HG03342 (cell line): ENCODE measurements around the gene BAZ1B.
"Not testable (repeated sequence)": the region's sequence is repeated elsewhere in the genome, so short reads cannot be mapped to it uniquely, and the experiment has no call there.

ENCODE experiments used
- ATAC-seq: cut with Tn5 transposase; IDR thresholded peaks from one replicate; pipeline ENCODE4 v1.9.1; 2021; ENCODE audit warnings: mild to moderate bottlenecking, moderate library complexity; ENCODE audit not compliant: unreplicated experiment

BAZ1B gene

GRCh38 chr7:73544678-73545077 lies 22.6 kb upstream of the BAZ1B start:
- ATAC-seq = no peak

GRCh38 chr7:73541722-73542121 lies 19.6 kb upstream of the BAZ1B start:
- no peak for ATAC-seq

- ATAC-seq = no peak
Observed at GRCh38 chr7:73539709-73540108, 17.6 kb upstream of the BAZ1B start.

- not testable (repeated sequence) for ATAC-seq
Observed at GRCh38 chr7:73538510-73538909, 16.4 kb upstream of the BAZ1B start.

- ATAC-seq = no peak
Observed at GRCh38 chr7:73537051-73537450, 15.0 kb upstream of the BAZ1B start.

- no peak for ATAC-seq
Observed at GRCh38 chr7:73536479-73536878, 14.4 kb upstream of the BAZ1B start.

GRCh38 chr7:73535918-73536317 lies 13.8 kb upstream of the BAZ1B start:
- not testable (repeated sequence) for ATAC-seq

- no peak for ATAC-seq
Observed at GRCh38 chr7:73533742-73534141, 11.6 kb upstream of the BAZ1B start.

GRCh38 chr7:73532224-73532623 lies 10.1 kb upstream of the BAZ1B start:
- ATAC-seq = no peak

GRCh38 chr7:73530800-73531199 lies 8.7 kb upstream of the BAZ1B start:
- no peak for ATAC-seq

GRCh38 chr7:73526896-73527821 lies 5.1 kb upstream of the BAZ1B start:
- no peak for ATAC-seq

- ATAC-seq = not testable (repeated sequence)
Observed at GRCh38 chr7:73526158-73526494, 4.0 kb upstream of the BAZ1B start.

- peak; percentile 41 for ATAC-seq
Observed at GRCh38 chr7:73521636-73522104, 423 bp downstream of the BAZ1B start.

GRCh38 chr7:73520673-73521635 lies 1.1 kb downstream of the BAZ1B start:
- ATAC-seq = no peak

GRCh38 chr7:73519867-73520672 lies 2.0 kb downstream of the BAZ1B start:
- ATAC-seq = no peak

- ATAC-seq = no peak
Observed at GRCh38 chr7:73518470-73518869, 3.6 kb downstream of the BAZ1B start.

GRCh38 chr7:73517241-73517995 lies 4.7 kb downstream of the BAZ1B start:
- ATAC-seq = no peak

GRCh38 chr7:73515178-73515577 lies 6.9 kb downstream of the BAZ1B start:
- no peak for ATAC-seq

GRCh38 chr7:73512018-73512780 lies 9.9 kb downstream of the BAZ1B start:
- ATAC-seq = no peak
